ENCODE results near the gene ENOSF1. TPM values are rescaled to one million over a fixed set of nuclear protein-coding genes. Genes with fewer than 3 reads are reported as not detected.

ENOSF1 gene
- polyA plus RNA-seq, 1 of the 3 experiments (the other 2 are of a cell fraction), result 23.3 TPM

- TF ChIP-seq RXRA (IDR thresholded peaks at IDR 0.05; ENCODE audit: borderline replicate concordance, low read depth), result no peak
- TF ChIP-seq, protein P1, sequence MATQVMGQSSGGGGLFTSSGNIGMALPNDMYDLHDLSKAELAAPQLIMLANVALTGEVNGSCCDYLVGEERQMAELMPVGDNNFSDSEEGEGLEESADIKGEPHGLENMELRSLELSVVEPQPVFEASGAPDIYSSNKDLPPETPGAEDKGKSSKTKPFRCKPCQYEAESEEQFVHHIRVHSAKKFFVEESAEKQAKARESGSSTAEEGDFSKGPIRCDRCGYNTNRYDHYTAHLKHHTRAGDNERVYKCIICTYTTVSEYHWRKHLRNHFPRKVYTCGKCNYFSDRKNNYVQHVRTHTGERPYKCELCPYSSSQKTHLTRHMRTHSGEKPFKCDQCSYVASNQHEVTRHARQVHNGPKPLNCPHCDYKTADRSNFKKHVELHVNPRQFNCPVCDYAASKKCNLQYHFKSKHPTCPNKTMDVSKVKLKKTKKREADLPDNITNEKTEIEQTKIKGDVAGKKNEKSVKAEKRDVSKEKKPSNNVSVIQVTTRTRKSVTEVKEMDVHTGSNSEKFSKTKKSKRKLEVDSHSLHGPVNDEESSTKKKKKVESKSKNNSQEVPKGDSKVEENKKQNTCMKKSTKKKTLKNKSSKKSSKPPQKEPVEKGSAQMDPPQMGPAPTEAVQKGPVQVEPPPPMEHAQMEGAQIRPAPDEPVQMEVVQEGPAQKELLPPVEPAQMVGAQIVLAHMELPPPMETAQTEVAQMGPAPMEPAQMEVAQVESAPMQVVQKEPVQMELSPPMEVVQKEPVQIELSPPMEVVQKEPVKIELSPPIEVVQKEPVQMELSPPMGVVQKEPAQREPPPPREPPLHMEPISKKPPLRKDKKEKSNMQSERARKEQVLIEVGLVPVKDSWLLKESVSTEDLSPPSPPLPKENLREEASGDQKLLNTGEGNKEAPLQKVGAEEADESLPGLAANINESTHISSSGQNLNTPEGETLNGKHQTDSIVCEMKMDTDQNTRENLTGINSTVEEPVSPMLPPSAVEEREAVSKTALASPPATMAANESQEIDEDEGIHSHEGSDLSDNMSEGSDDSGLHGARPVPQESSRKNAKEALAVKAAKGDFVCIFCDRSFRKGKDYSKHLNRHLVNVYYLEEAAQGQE (IDR thresholded peaks at IDR 0.05; ENCODE audit: low read depth, low read length), result no peak
- TF ChIP-seq, protein P2, sequence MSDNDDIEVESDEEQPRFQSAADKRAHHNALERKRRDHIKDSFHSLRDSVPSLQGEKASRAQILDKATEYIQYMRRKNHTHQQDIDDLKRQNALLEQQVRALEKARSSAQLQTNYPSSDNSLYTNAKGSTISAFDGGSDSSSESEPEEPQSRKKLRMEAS (IDR thresholded peaks at IDR 0.05; ENCODE audit: low read depth), result no peak
- TF ChIP-seq FOXM1 (IDR thresholded peaks at IDR 0.05; ENCODE audit: low read depth), result no peak
- TF ChIP-seq YY1 (IDR thresholded peaks at IDR 0.05; ENCODE audit: low read depth), result no peak
- no peak for TF ChIP-seq USF2 (IDR thresholded peaks at IDR 0.05; ENCODE audit: borderline replicate concordance, low read depth, low read length)
These were observed 43.4 kb downstream of the ENOSF1 start (continued) for GRCh38 chr18:669077-669476.

GRCh38 chr18:668260-668659 is 44.2 kb downstream of the ENOSF1 start:
- peaks cover 7% of the 10 kb centered on the region; the same call in 1 of the 2 replicates for H4K20me1 ChIP-seq (ENCODE audit: insufficient read depth)
- H3K9ac ChIP-seq, result no peak overlapping the region
- H3K4me3 ChIP-seq (ENCODE audit: low read depth in 2 of 2, low read length in 1 of 2), result no peak overlapping the region
- 78% methylated on average over 1 of the region's 1 CpG for WGBS (ENCODE audit: low lambda C conversion rate)
- peaks cover 17% of the 10 kb centered on the region; the same call in 1 of the 2 replicates for H3K79me2 ChIP-seq (ENCODE audit: insufficient read depth)
- H3K4me1 ChIP-seq (ENCODE audit: control insufficient read depth in 1 of 2, insufficient read depth in 2 of 2, low read depth in 1 of 2, low read length in 1 of 2), result no peaks in the 10 kb centered on the region
- no peak overlapping the region for H3K4me2 ChIP-seq
- no peak for TF ChIP-seq POLR2AphosphoS5 (IDR thresholded peaks at IDR 0.05; ENCODE audit: low read depth, low read length)
- no peak for TF ChIP-seq FOXJ3 (CRISPR knock-in tag; IDR thresholded peaks at IDR 0.05)
- TF ChIP-seq RFX5 (IDR thresholded peaks at IDR 0.05; ENCODE audit: low read length), result no peak
- TF ChIP-seq, protein P3, sequence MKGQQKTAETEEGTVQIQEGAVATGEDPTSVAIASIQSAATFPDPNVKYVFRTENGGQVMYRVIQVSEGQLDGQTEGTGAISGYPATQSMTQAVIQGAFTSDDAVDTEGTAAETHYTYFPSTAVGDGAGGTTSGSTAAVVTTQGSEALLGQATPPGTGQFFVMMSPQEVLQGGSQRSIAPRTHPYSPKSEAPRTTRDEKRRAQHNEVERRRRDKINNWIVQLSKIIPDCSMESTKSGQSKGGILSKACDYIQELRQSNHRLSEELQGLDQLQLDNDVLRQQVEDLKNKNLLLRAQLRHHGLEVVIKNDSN (IDR thresholded peaks at IDR 0.05; ENCODE audit: borderline replicate concordance, low read depth), result no peak
- TF ChIP-seq FOXM1 (IDR thresholded peaks at IDR 0.05; ENCODE audit: low read depth), result no peak
- TF ChIP-seq RAD21 (IDR thresholded peaks at IDR 0.05; ENCODE audit: low read length), result no peak
- TF ChIP-seq SIN3A (IDR thresholded peaks at IDR 0.05; ENCODE audit: borderline replicate concordance, low read depth, low read length), result no peak
- no peak for TF ChIP-seq SMC3 (IDR thresholded peaks at IDR 0.05; ENCODE audit: low read depth, low read length)
- no peak for TF ChIP-seq MEF2A (IDR thresholded peaks at IDR 0.05; ENCODE audit: borderline replicate concordance, low read depth)
- no peak for TF ChIP-seq RCOR1 (IDR thresholded peaks at IDR 0.05; ENCODE audit: low read length)
- TF ChIP-seq JUND (IDR thresholded peaks at IDR 0.05), result no peak
- no peak for TF ChIP-seq GATA2 (CRISPR knock-in tag; IDR thresholded peaks at IDR 0.05)
- no peak for TF ChIP-seq IRF3 (IDR thresholded peaks at IDR 0.05; ENCODE audit: low read depth, low read length)
- TF ChIP-seq FOSL2 (IDR thresholded peaks at IDR 0.05; ENCODE audit: borderline replicate concordance, low read depth), result no peak
- no peak for TF ChIP-seq TEAD4 (IDR thresholded peaks at IDR 0.05; ENCODE audit: borderline replicate concordance, insufficient read depth)
- TF ChIP-seq RXRA (IDR thresholded peaks at IDR 0.05; ENCODE audit: borderline replicate concordance, low read depth), result no peak
- no peak for TF ChIP-seq NRF1 (IDR thresholded peaks at IDR 0.05; ENCODE audit: low read depth, low read length)
- no peak for TF ChIP-seq USF2 (IDR thresholded peaks at IDR 0.05; ENCODE audit: borderline replicate concordance, low read depth, low read length)
- CTCF ChIA-PET, result interaction anchor here (0.7 to 1.4 kb wide), 3 partner anchors 10 to 162 kb away, joined by 3 to 4 read pairs (median 3); partner anchors contain the start of gene ENOSF1
- no peak overlapping the region for H3K27ac ChIP-seq (ENCODE audit: low read depth in 2 of 2, low read length in 1 of 2)
- H3K27me3 ChIP-seq (ENCODE audit: insufficient read depth), result no peaks in the 10 kb centered on the region
- no peaks in the 10 kb centered on the region for H3K9me2 ChIP-seq
- no peak for DNase-seq
- peaks cover 32 to 43% of the 10 kb centered on the region in 2 experiments for H3K36me3 ChIP-seq (replicated peaks in 1 of 2; ENCODE audit: control insufficient read depth in 1 of 2, insufficient read depth in 2 of 2, low read length in 1 of 2)
- POLR2A ChIA-PET, result no interaction called here
- H3F3A ChIP-seq (replicated peaks; ENCODE audit: insufficient read depth), result peaks cover 5% of the 10 kb centered on the region
- H3K9me3 ChIP-seq, result no peaks in the 10 kb centered on the region
- H2AFZ ChIP-seq (ENCODE audit: low read depth), result no peak overlapping the region

Measured in SK-N-SH (cell line).